Mesendoderm (in vitro differentiated cells): ENCODE measurements around the gene COL18A1.

Experiments
- DNase-seq: peaks from one replicate; pipeline ENCODE4 v3.0.0; 2013
- H2AK5ac ChIP-seq: 2 replicates; pipeline ENCODE4 v1.6.1; 2013; ENCODE audit warnings: low read length, inconsistent platforms
- H2BK120ac ChIP-seq: 2 replicates; pipeline ENCODE4 v1.6.1; 2013; ENCODE audit warnings: low read depth, mild to moderate bottlenecking, low read length, moderate library complexity, mixed read lengths
- H2BK15ac ChIP-seq: replicated peaks from 2 replicates; pipeline ENCODE4 v1.6.1; 2013; ENCODE audit warnings: low read depth, mild to moderate bottlenecking, moderate library complexity
- H2BK5ac ChIP-seq: 2 replicates; pipeline ENCODE4 v1.6.1; 2013; ENCODE audit warnings: low read length, inconsistent platforms
- H3K18ac ChIP-seq: 2 replicates; pipeline ENCODE4 v1.6.1; 2013; ENCODE audit warnings: mild to moderate bottlenecking, low read length, mixed read lengths
- H3K23ac ChIP-seq: one replicate; pipeline ENCODE4 v1.6.1; 2013; ENCODE audit warnings: low read length
- H3K27ac ChIP-seq: 2 replicates; pipeline ENCODE4 v1.5.1; 2013; ENCODE audit warnings: low read depth, mild to moderate bottlenecking, inconsistent platforms, low read length, moderate library complexity
- H3K27me3 ChIP-seq: 2 replicates; pipeline ENCODE4 v1.6.1; 2013; ENCODE audit warnings: low read length, control low read depth, mild to moderate bottlenecking, inconsistent platforms; ENCODE audit not compliant: insufficient read depth, poor library complexity
- H3K36me3 ChIP-seq: 2 replicates; pipeline ENCODE4 v1.6.1; 2013; ENCODE audit warnings: low read length, inconsistent platforms; ENCODE audit not compliant: control insufficient read depth, insufficient read depth
- H3K4ac ChIP-seq: one replicate; pipeline ENCODE4 v1.6.1; 2013; ENCODE audit warnings: low read depth, mild to moderate bottlenecking, low read length, moderate library complexity
- H3K4me1 ChIP-seq: 2 replicates; pipeline ENCODE4 v1.6.1; 2013; ENCODE audit warnings: low read depth, low read length, inconsistent platforms; ENCODE audit not compliant: control insufficient read depth
- H3K4me2 ChIP-seq: 2 replicates; pipeline ENCODE4 v1.6.1; 2013; ENCODE audit warnings: low read length
- H3K4me3 ChIP-seq: 2 replicates; pipeline ENCODE4 v1.5.1; 2013; ENCODE audit warnings: mild to moderate bottlenecking, low read length
- H3K56ac ChIP-seq: one replicate; pipeline ENCODE4 v1.6.1; 2013; ENCODE audit warnings: low read length
- H3K79me1 ChIP-seq: 2 replicates; pipeline ENCODE4 v1.6.1; 2013; ENCODE audit warnings: low read length, inconsistent platforms
- H3K79me2 ChIP-seq: 2 replicates; pipeline ENCODE4 v1.6.1; 2013; ENCODE audit warnings: mild to moderate bottlenecking, low read length; ENCODE audit not compliant: control insufficient read depth, insufficient read depth
- H3K9ac ChIP-seq: 2 replicates; pipeline ENCODE4 v1.6.1; 2013; ENCODE audit warnings: low read length, inconsistent platforms
- H4K5ac ChIP-seq: one replicate; pipeline ENCODE4 v1.6.1; 2013; ENCODE audit warnings: low read length
- H4K8ac ChIP-seq: one replicate; pipeline ENCODE4 v1.6.1; 2013; ENCODE audit warnings: low read depth, mild to moderate bottlenecking, control low read depth, low read length, moderate library complexity
- WGBS: extraction: QIAGEN DNeasy Blood & Tissue Kit; methylation state at CpG from one replicate; pipeline ENCODE4 v1.1.7; 2013; ENCODE audit warnings: low lambda C conversion rate, missing lambda C conversion rate; ENCODE audit not compliant: insufficient coverage; ENCODE audit errors: extremely low coverage; 5-methylcytosine and 5-hydroxymethylcytosine counted together

Gene COL18A1

GRCh38 chr21:45459171-45460010, 54.4 kb downstream of the COL18A1 start:
- Histone ChIP-seq H3K4ac (no peak overlapping the region), H3K4me1 (no peaks in the 10 kb centered on the region), H3K27me3 (no peaks in the 10 kb centered on the region), H3K36me3 (no peaks in the 10 kb centered on the region), H4K5ac (no peak overlapping the region), H3K18ac (no peak overlapping the region), H2BK15ac (no peak overlapping the region), H3K4me2 (no peak overlapping the region), H3K27ac (no peak overlapping the region), H3K79me2 (peaks cover 17% of the 10 kb centered on the region), H3K9ac (no peak overlapping the region), H2BK120ac (no peak overlapping the region), H3K4me3 (no peak overlapping the region), H2BK5ac (no peak overlapping the region), H3K23ac (no peak overlapping the region), H3K79me1 (peaks cover 15% of the 10 kb centered on the region), H2AK5ac (no peak overlapping the region), H3K56ac (no peak overlapping the region), H4K8ac (no peak overlapping the region)
- no peak for DNase-seq
- no CpG with 5 or more reads among the region's 23 CpGs for WGBS

- no peak overlapping the region for H3K4me3 ChIP-seq
- H3K36me3 ChIP-seq: no peaks in the 10 kb centered on the region
- no CpG with 5 or more reads among the region's 23 CpGs for WGBS
Observed at GRCh38 chr21:45460011-45460565, 55.1 kb downstream of the COL18A1 start.

GRCh38 chr21:45460611-45461368, 55.8 kb downstream of the COL18A1 start:
- Histone ChIP-seq H3K4me3 (no peak overlapping the region), H3K79me1 (peaks cover 17% of the 10 kb centered on the region), H3K23ac (no peak overlapping the region), H3K27me3 (no peaks in the 10 kb centered on the region), H2BK5ac (no peak overlapping the region), H3K4me2 (no peak overlapping the region), H2AK5ac (no peak overlapping the region), H3K27ac (no peak overlapping the region), H3K9ac (no peak overlapping the region), H2BK15ac (no peak overlapping the region), H3K36me3 (no peaks in the 10 kb centered on the region), H3K56ac (no peak overlapping the region), H2BK120ac (no peak overlapping the region), H3K4me1 (no peaks in the 10 kb centered on the region), H3K4ac (no peak overlapping the region), H4K8ac (no peak overlapping the region), H4K5ac (no peak overlapping the region), H3K79me2 (peaks cover 19% of the 10 kb centered on the region), H3K18ac (no peak overlapping the region)
- DNase-seq: peak; percentile 45
- no CpG with 5 or more reads among the region's 9 CpGs for WGBS

More at GRCh38 chr21:45460011-45460565, 55.1 kb downstream of the COL18A1 start:
- Histone ChIP-seq H3K79me1 (peaks cover 12% of the 10 kb centered on the region), H3K18ac (no peak overlapping the region), H3K56ac (no peak overlapping the region), H2BK120ac (no peak overlapping the region), H3K23ac (no peak overlapping the region), H3K27me3 (no peaks in the 10 kb centered on the region), H3K4me2 (no peak overlapping the region), H3K4ac (no peak overlapping the region), H4K5ac (no peak overlapping the region), H3K27ac (no peak overlapping the region), H3K79me2 (peaks cover 16% of the 10 kb centered on the region), H4K8ac (no peak overlapping the region), H2BK5ac (no peak overlapping the region), H2BK15ac (no peak overlapping the region), H3K4me1 (no peaks in the 10 kb centered on the region), H3K9ac (no peak overlapping the region), H2AK5ac (no peak overlapping the region)
- no peak for DNase-seq

GRCh38 chr21:45461369-45461750, 56.4 kb downstream of the COL18A1 start:
- H2BK15ac ChIP-seq: no peak overlapping the region
- no peak overlapping the region for H3K4me2 ChIP-seq
- H3K9ac ChIP-seq: no peak overlapping the region
- H3K36me3 ChIP-seq: no peaks in the 10 kb centered on the region
- H2BK5ac ChIP-seq: no peak overlapping the region
- H3K4me3 ChIP-seq: no peak overlapping the region
- no peak overlapping the region for H3K4ac ChIP-seq
- H3K27ac ChIP-seq: no peak overlapping the region
- H2AK5ac ChIP-seq: no peak overlapping the region
- H4K8ac ChIP-seq: no peak overlapping the region
- no peak overlapping the region for H3K23ac ChIP-seq
- no peak overlapping the region for H4K5ac ChIP-seq
- H3K18ac ChIP-seq: no peak overlapping the region
- DNase-seq: no peak
- H3K4me1 ChIP-seq: no peaks in the 10 kb centered on the region
- H3K79me2 ChIP-seq: peaks cover 20% of the 10 kb centered on the region
- H3K27me3 ChIP-seq: no peaks in the 10 kb centered on the region
- H3K56ac ChIP-seq: no peak overlapping the region
- WGBS: no CpG with 5 or more reads among the region's 5 CpGs
- H3K79me1 ChIP-seq: peaks cover 19% of the 10 kb centered on the region
- no peak overlapping the region for H2BK120ac ChIP-seq

- Histone ChIP-seq H3K4me1 (no peaks in the 10 kb centered on the region), H4K5ac (no peak overlapping the region), H3K79me2 (peaks cover 20% of the 10 kb centered on the region), H3K4ac (no peak overlapping the region), H3K79me1 (peaks cover 19% of the 10 kb centered on the region), H3K27ac (no peak overlapping the region), H2BK5ac (no peak overlapping the region), H3K56ac (no peak overlapping the region), H3K4me3 (no peak overlapping the region), H3K18ac (no peak overlapping the region), H3K27me3 (no peaks in the 10 kb centered on the region), H4K8ac (no peak overlapping the region), H2BK15ac (no peak overlapping the region), H3K9ac (no peak overlapping the region), H2BK120ac (no peak overlapping the region), H3K4me2 (no peak overlapping the region), H3K36me3 (no peaks in the 10 kb centered on the region), H3K23ac (no peak overlapping the region), H2AK5ac (no peak overlapping the region)
- no peak for DNase-seq
Observed at GRCh38 chr21:45461806-45462341, 56.9 kb downstream of the COL18A1 start.
